NOMO-1 treated with dmso at 0.1 percent for 144 hours (cell line): ENCODE data around the gene MAN1C1.

Experiments used
- DNase-seq: peaks from one replicate; lab custom pipeline; 2025; ENCODE audit not compliant: unreplicated experiment; lab: John Stamatoyannopoulos, UW

MAN1C1 gene

GRCh38 chr1:25755475-25756125 is 139.0 kb downstream of the MAN1C1 start:
- no peak for DNase-seq

GRCh38 chr1:25756215-25756614 is 139.6 kb downstream of the MAN1C1 start:
- no peak for DNase-seq

- no peak for DNase-seq
These were observed 140.7 kb downstream of the MAN1C1 start for GRCh38 chr1:25757151-25757845.

- DNase-seq, result no peak
These were observed 141.2 kb downstream of the MAN1C1 start for GRCh38 chr1:25757846-25758185.

- no peak for DNase-seq
These were observed 142.0 kb downstream of the MAN1C1 start for GRCh38 chr1:25758466-25759070.

- no peak for DNase-seq
These were observed 143.6 kb downstream of the MAN1C1 start for GRCh38 chr1:25760122-25760719.

GRCh38 chr1:25760871-25761270 is 144.3 kb downstream of the MAN1C1 start:
- DNase-seq, result no peak

GRCh38 chr1:25763493-25763892 is 146.9 kb downstream of the MAN1C1 start:
- DNase-seq, result no peak

- DNase-seq, result no peak
These were observed 148.7 kb downstream of the MAN1C1 start for GRCh38 chr1:25765136-25765922.

GRCh38 chr1:25765923-25766589 is 149.5 kb downstream of the MAN1C1 start:
- DNase-seq, result no peak

- DNase-seq, result no peak
These were observed 150.3 kb downstream of the MAN1C1 start for GRCh38 chr1:25766721-25767436.

GRCh38 chr1:25767437-25767770 is 150.8 kb downstream of the MAN1C1 start:
- no peak for DNase-seq

- no peak for DNase-seq
These were observed 152.4 kb downstream of the MAN1C1 start for GRCh38 chr1:25768999-25769398.

- no peak for DNase-seq
These were observed 153.2 kb downstream of the MAN1C1 start for GRCh38 chr1:25769625-25770383.

- no peak for DNase-seq
These were observed 154.1 kb downstream of the MAN1C1 start for GRCh38 chr1:25770541-25771220.

GRCh38 chr1:25771221-25772114 is 154.9 kb downstream of the MAN1C1 start:
- peak; percentile 91 for DNase-seq

- DNase-seq, result no peak
These were observed 155.6 kb downstream of the MAN1C1 start for GRCh38 chr1:25772164-25772563.

GRCh38 chr1:25772692-25773245 is 156.2 kb downstream of the MAN1C1 start:
- DNase-seq, result no peak
